ENCODE data around the gene ALDH1A2. TPM values are rescaled to one million over a fixed set of nuclear protein-coding genes. Genes with fewer than 3 reads are reported as not detected.

ALDH1A2 gene
- total and polyA plus RNA-seq, 9 donors: 10.3 to 120 (median 45.0) TPM

DNA sequence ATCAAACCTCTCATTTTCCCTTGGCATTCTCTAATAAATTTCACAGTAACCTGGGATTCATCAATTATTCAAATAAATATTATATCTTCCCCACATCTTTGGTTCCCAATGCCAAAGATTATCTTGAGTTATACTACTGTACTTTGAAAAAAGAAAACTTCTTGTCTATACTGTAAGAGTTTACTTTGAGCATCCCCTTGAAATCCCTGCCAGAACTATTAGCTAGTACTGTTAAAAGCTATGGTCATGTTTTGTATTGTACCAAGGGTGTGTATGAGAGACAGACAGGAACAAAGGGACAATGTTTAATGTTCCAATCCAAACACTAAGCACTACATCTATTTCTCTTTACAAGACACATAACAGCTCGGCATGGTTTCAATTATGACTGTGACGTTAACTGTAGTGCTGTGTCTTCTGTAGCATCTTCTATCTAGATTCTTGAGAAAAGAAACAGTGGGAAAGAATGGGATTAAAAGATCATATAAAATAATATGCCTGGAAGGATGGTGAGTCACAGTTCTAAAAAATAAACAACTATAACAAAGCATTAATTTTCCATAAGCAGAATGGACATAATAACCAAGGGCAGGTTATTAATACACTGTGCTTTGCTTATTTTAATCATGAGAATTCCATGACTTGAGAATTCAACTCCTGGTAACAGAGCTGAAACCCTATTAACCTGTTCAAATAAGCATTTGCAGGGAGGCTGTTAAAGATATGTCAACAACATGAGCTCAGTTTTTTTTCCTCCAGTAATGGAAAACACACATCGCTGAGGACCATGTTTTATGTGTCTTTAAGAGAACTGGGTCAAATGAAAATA is 71.1 kb downstream of the ALDH1A2 start:
- Histone ChIP-seq H3K4me1 (ENCODE audit: insufficient read depth) (peaks cover 7% of the 10 kb centered on the region), H3K27ac (no peak overlapping the region), H3K9me3 (no peaks in the 10 kb centered on the region), H3K27me3 (no peaks in the 10 kb centered on the region), H3K4me3 (no peak overlapping the region), H3K36me3 (no peaks in the 10 kb centered on the region)
- no peak for DNase-seq
- intact Hi-C loops (cut with DNase I): no loop called here
- 49 to 57% (median 55%) methylated on average over 3 of the region's 3 CpGs for WGBS, 3 donors
- TF ChIP-seq POLR2A (IDR thresholded peaks at IDR 0.05) (no peak), EP300 (IDR thresholded peaks at IDR 0.05) (no peak)
- TF ChIP-seq, protein P1, sequence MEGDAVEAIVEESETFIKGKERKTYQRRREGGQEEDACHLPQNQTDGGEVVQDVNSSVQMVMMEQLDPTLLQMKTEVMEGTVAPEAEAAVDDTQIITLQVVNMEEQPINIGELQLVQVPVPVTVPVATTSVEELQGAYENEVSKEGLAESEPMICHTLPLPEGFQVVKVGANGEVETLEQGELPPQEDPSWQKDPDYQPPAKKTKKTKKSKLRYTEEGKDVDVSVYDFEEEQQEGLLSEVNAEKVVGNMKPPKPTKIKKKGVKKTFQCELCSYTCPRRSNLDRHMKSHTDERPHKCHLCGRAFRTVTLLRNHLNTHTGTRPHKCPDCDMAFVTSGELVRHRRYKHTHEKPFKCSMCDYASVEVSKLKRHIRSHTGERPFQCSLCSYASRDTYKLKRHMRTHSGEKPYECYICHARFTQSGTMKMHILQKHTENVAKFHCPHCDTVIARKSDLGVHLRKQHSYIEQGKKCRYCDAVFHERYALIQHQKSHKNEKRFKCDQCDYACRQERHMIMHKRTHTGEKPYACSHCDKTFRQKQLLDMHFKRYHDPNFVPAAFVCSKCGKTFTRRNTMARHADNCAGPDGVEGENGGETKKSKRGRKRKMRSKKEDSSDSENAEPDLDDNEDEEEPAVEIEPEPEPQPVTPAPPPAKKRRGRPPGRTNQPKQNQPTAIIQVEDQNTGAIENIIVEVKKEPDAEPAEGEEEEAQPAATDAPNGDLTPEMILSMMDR (IDR thresholded peaks at IDR 0.05): no peak

DNA sequence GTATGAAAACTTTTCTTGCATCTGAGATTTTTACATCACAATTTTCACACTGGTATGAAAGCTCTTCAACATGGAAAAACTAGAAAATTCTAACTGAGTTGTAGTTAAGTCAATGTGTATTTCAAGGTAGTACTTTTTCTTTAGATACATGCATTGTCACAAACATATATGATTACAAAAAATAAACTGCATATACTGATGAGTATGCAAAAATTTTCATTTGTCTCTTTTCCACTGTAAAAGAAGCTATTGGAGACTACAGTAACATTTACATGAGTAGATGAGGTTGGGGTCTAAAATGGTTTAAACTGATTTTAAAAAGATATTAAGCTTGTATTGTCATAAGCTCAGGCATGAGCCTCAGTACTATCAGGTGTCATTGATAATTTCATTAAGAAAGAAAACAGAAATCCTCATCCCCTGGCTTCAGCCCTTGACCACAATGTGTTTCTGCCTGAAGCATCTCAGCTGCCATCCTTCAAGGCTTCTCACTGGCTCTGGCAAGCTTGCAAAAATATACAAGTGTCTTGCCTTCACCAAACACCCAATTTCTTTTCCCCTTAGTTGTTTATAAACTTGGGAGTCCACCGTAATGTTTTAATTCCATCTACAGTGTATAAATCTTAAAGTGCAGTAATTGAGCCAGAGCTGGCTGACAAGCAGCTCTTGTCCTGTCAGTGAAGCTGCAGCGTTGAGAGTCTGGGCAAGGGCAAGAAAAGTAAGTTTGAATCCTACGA is 71.9 kb downstream of the ALDH1A2 start:
- WGBS, 3 donors: 22 to 25% (median 23%) methylated on average over 3 of the region's 3 CpGs
- no peak for DNase-seq
- peaks cover 7% of the 10 kb centered on the region for H3K4me1 ChIP-seq (ENCODE audit: insufficient read depth)
- TF ChIP-seq EP300 (IDR thresholded peaks at IDR 0.05): no peak
- TF ChIP-seq, protein P1 (IDR thresholded peaks at IDR 0.05): no peak
- TF ChIP-seq POLR2A (IDR thresholded peaks at IDR 0.05): no peak
- H3K27ac ChIP-seq: no peak overlapping the region
- intact Hi-C loops (cut with DNase I): no loop called here
- H3K27me3 ChIP-seq: no peaks in the 10 kb centered on the region
- H3K4me3 ChIP-seq: no peak overlapping the region
- no peaks in the 10 kb centered on the region for H3K9me3 ChIP-seq
- H3K36me3 ChIP-seq: no peaks in the 10 kb centered on the region

DNA sequence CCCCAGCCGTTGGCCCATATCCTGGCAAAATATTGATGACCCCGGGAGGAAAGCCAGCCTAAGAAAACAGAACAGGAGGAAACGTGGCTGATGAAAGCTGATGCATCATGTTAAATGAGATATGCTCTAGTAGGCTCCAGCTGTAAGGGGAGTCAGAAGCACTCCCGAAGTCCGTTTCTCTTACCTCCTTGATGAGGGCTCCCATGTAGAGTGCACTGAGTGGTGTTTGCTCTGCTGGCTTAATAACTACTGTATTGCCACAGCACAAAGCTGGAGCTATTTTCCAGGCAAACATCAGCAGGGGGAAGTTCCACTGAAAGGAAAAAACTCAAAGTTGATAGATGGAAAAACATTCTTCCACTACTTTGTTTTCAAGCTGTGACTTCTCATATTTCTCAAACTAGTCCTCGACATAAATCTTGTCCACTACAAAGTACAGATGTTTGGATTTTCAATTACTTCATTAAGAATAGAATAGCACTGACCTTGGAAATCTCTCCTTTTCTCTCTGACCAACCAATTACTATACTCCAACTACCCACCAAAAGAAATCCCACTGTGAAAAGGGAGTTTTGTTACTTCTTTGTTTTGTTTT is 72.7 kb downstream of the ALDH1A2 start:
- DNase-seq: no peak
- intact Hi-C loops (cut with DNase I): no loop called here
- Histone ChIP-seq H3K9me3 (no peaks in the 10 kb centered on the region), H3K36me3 (no peaks in the 10 kb centered on the region), H3K27me3 (no peaks in the 10 kb centered on the region), H3K4me3 (no peak overlapping the region), H3K4me1 (ENCODE audit: insufficient read depth) (peaks cover 7% of the 10 kb centered on the region), H3K27ac (no peak overlapping the region)
- WGBS, 3 donors: 17 to 30% (median 18%) methylated on average over 6 of the region's 6 CpGs
- no peak for TF ChIP-seq POLR2A (IDR thresholded peaks at IDR 0.05)

DNA sequence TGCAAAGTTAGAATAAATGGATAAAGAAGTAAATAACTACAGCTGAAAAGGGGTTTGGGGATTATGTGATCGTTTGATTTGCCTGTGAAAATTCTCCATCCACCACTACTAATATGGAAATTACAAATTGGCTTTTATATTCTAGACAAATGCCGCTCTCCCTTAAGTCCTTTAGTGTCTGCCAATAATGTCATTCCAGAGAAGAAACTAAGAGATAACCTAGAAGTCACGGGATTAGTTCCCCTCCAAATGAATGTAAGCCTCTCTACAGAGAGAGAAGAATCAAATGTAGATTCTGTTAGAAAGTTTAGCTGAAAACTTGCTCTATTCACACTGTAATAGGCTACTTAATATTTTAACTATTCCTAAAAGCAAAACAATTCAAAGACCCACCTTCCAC is 92.0 kb downstream of the ALDH1A2 start:
- DNase-seq: no peak
- Histone ChIP-seq H3K27me3 (no peaks in the 10 kb centered on the region), H3K27ac (no peak overlapping the region), H3K4me1 (ENCODE audit: insufficient read depth) (no peaks in the 10 kb centered on the region), H3K4me3 (no peak overlapping the region), H3K9me3 (no peaks in the 10 kb centered on the region), H3K36me3 (no peaks in the 10 kb centered on the region)
- TF ChIP-seq, protein P1 (IDR thresholded peaks at IDR 0.05): no peak
- no peak for TF ChIP-seq POLR2A (IDR thresholded peaks at IDR 0.05)
- no peak for TF ChIP-seq EP300 (IDR thresholded peaks at IDR 0.05)
- intact Hi-C loops (cut with DNase I): no loop called here
- 59 to 79% (median 60%) methylated on average over 3 of the region's 3 CpGs for WGBS, 3 donors
